ENCODE data around the gene COG5. TPM values are rescaled to one million over a fixed set of nuclear protein-coding genes. Genes with fewer than 3 reads are reported as not detected.
A peak's percentile ranks its signal among the peaks of the same experiment; 100 is the strongest.
"Not testable (repeated sequence)": the region's sequence is repeated elsewhere in the genome, so short reads cannot be mapped to it uniquely, and the experiment has no call there.

The COG5 gene
- total RNA-seq, 1 donor from 2014 or later, result 63.4 TPM

DNA sequence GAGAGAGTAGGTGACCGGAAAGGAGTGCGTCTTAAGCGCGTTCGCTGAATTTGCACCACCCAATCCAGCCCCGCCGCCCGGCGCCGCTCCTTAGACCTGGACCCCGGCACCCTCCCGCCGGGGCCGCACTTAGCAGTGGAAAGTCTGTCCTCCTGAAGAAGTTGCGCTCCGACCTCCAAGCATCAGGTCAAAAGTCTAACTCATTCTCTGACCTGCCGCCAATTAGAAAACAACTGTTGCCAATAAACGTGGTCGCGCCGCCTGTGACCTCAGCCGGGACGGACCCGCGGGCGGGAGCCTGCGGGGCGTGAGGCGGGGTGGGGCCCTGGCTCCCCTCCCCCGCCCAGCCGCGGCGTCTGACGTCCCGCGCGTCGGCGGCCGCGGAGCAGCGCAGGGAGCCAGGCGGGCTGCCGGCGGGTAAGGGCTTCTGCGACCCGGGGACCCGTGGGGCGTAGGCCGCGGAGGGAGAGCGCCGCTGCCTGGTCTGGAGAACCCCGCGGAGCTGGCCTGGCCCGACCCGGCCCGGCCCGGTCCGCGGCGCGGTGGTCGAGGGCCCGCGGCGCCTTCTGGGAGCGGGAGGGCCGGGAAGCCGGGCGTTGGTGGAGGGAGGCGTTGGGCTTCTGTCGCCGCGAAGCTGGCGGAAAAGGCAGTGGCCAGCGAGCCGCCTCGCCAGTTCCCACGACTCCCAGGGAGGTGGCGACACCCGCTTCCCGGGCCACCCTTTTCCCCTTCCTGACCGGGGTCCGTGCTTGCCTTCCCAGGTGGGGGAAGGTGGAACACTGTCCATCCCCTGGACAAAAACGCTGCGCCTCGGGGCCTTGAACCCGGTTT, 16.4 kb upstream of the COG5 start, which contains the start of gene BCAP29:
TSS of gene BCAP29 (plus strand) at position 362 of the 831 bp plus-strand sequence. CDS start 527 bp downstream, outside the sequence.
- peak; percentile 59 for DNase-seq (ENCODE audit: low spot score)

DNA sequence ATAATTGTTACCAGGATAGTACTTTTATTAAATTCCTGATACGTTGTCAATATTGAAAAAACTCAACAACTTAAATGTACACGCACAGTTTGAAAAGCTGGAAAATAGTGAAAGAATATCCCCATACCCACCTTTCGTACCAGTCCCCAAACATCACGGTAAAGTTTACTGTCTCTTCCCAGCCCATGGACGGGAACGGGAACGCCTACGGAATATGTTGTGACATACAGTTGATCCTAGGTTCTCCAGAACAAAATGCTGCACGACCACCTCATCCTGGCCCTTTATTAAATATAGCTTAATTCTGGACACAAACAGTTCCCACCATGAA, 15.8 kb upstream of the COG5 start:
- DNase-seq (ENCODE audit: low spot score), result no peak

DNA sequence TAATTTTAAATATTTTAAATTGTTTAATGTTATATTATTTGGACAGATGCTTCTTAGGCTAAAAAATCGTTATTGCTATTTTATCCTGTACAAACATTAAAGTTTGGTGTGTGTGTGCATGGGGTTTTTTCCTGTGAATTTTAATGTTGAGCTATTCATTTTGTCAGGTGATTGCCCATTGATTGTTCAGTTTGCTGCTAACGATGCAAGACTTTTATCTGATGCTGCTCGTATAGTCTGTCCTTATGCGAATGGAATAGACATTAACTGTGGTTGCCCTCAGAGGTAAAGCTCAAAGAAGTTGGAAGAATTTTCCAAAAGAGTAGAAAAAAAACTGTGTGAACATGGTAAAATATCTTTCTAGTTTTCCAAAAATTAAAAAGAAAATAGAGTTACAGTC, 9.8 kb upstream of the COG5 start:
- DNase-seq (ENCODE audit: low spot score), result no peak

DNA sequence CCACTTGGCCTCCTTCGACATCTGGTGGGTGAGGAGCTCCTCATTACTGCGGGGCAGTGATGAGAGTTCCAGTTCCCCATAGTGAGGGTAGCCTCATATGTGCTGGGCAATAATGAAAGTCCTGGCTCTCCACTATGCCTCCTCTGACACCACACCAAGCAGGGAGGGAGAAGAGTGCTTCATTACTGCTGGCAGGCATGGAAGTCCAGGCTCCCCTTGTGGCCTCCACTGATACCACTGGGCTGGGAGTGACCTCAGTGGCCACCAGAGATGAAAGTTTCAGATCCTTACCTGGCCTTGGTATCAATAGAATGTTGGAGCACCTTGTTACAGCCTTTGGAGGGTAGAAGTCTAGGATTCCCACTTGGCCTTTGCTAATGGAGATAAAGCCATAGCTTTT, 6.6 kb upstream of the COG5 start:
- DNase-seq (ENCODE audit: low spot score), result no peak

DNA sequence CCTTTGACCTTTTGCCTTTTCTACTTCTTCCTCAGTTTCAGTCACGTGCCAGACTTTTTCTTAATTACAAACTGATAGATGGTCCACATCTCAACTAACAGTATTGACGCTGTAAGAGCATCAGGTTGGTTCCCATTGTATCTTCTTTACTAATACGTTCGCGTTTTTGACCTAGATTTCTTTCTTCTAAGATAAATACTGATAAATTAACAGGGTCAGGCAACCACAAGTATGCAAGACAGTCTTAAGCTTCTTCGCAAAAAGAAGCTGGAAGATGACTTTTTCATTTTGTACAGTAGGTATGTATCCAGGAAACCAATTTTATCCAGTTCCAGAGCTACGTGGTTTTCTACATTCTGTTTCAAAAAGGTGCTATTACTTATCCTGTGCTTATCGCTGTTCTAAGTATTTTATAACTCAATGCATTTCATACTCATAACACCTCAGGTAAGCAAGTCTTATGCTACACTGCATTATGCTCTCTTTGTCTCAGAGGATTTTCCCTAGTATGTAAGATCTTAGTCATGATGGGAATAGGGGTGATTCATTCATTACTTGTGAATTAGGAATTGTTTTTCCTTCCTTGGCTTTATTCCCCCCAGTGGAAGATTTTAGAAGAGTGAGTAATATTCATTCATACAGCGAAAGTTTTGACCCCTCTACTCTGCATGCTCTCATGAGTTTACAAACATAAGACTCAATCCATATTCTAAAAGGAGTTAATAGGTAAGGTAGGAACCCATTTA, 1.0 kb upstream of the COG5 start:
- DNase-seq (ENCODE audit: low spot score), result no peak

DNA sequence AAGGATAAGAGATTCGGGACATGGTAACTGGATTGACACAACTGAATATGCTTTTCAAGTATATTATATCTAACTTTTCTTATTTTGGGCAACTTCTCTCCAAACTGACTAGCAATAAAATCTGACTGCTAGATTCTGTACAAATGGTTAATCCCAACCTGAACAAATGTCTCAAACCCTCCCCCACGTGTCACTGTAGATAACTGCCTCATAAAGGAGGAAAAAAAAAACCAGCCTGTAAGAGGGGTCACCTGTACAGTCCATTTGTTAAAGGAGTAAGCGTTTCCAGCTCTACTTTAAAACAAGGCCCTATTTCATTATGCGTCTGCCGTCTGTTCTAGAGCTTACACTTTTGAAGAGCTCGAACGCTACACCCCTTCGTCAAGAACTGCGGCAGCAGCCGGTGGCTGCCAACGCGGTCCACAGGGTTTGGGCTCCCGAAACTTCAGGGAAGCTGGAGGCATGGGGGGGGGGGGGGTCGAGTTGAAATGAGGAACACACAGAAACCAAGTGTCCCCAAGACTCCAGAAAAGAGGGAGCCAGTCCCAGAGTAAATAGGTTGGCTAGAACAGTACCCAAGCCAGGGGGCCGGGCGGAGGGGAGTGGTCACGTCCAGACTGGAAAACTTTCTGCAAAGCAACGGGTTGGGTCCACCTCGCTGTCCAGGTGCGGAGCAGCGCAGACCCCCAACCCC, 492 bp downstream of the COG5 start:
- DNase-seq (ENCODE audit: low spot score), result no peak

DNA sequence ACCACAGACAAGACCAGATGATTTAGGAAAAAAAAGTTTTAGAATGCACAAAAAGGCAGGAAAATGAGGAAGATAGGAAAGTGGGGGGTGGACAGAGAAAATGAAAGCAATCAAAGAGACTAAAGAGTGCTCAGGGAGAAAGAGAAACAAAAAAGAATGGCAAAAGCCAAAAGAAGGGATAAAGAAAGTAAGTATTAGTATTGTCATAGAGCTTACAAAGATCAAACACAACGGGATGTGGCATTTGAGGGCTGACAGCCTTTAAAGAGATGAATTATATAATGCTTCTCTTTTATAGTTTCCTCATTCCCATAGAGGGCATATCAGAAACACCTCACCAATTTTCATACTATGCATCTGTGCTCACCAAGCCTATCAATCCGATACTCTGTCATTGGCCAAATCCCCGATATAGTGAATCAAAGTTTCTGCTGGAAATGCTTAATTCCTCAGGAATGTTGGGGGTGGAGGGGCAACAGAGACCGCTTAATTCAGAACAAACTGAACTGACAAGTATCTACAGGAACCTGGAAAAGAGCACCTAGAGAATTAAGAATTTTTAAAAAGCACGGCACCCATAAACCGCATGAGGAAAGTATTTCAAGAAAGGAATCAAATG, 2.7 kb downstream of the COG5 start:
- no peak for DNase-seq (ENCODE audit: low spot score)

DNA sequence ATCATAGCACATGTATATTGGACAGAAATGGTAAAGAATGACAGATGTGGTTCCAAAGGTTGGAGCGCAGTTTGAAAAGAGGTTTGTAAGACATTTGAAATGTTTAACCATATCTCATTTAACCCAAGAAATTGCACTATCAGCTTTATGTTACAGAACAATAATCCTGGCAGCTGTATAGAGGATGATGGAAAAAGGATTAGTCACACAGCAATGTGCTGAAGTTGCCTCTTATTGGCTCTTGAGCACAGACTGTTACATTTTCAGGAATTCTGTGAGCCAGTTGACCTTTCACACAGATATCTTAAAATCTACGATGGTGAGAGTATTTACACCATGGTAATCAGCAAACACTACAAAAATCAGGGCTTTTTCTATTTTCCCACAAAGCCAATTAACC, 3.9 kb downstream of the COG5 start:
- no peak for DNase-seq (ENCODE audit: low spot score)

DNA sequence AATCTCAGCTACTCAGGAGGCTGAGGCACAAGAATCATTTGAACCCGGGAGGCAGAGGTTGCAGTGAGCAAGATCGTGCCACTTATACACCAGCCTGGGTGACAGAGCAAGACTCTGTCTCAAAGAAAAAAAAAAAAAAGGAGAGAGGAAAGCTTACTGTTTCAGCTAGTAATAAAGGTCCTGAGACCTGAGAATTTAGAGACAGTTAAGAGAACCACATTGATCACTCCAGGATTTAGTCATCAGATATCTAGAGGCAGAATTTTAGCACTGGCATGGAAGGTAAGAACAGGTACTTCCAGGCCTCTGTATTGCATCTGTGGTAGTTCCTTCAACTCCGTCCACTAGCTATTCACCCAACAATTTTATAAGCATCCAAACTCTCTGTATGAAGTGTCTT, 7.8 kb downstream of the COG5 start:
- no peak for DNase-seq (ENCODE audit: low spot score)

DNA sequence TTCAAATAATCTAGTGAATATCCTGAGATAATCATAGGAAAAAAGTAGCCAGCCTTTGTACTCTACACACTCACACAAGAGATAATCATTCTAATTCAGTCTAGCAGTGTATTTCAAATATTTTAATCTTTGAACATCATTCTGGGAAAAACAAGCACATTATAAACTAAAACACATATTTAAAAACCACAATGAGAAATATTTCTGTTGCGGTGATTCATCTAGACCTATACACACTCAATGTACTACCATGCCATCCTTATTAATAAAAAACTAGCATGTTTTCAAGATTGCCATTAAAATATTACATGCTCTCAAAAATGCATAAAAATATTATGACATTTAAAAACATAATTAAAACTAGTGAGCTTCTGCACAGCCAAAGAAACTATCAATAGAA, 11.8 kb downstream of the COG5 start:
- DNase-seq (ENCODE audit: low spot score), result no peak

DNA sequence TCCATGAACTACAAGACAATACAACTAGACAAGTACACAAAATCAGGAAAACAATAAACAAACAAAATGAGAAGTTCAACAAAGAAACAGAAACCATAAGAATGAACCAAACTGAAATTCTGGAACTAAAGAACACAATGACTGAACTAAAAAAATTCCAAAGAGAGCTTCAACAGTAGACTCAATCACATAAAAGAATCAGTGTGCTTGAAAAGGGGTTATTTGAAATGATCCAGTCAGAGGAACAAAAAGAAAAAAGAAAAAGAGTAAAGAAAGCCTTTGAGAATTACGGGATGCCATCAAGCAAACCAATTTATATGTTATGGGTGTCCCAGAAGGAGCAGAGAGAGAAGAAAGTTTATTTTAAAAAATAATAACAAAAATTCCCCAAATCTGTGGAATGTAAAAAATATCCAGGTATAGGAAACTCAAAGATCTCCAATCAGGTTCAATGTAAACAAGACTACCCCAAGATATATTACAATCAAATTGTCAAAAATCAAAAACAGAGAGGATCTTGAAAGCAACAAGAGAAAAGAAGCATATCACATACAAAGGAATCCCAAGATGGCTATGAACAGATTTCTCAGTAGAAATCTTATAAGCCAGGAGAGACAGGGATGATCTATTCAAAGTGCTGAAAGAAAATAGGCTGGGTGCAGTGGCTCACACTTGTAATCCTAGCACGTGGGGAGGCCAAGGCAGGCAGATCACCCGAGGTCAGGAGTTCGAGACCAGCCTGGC, 18.7 kb downstream of the COG5 start:
- DNase-seq (ENCODE audit: low spot score), result no peak

DNA sequence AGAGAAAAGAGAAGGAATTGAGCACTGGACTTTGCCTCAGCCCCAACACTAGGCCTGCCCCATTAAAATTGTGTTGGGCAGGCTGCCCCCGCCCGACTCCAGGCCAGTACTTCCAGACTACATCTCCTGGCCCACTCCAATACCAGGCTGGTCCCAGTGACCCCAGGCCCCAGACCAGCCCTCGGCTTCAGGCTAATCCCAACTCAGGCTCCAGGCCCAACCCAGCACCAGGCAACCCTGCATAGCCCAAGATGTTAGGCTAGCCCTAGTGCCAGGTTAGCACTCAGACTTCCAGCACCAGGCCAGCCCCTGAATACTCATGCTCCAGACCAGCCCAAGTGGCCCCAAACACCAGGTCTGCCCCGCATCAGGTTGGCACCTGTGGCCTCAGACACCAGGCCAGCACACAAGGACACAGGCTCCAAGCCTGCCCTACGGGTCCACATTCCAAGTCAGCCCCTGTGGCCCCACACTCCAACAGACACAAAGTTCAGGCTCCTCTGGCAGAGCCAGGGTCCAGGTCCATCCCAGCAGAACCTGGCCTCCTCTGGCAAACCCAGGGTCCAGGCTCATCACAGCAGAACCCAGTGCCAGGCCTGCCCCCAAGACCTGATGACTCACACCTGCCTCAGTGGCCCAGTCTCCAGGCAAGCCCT, 20.3 kb downstream of the COG5 start:
- DNase-seq (ENCODE audit: low spot score), result no peak

DNA sequence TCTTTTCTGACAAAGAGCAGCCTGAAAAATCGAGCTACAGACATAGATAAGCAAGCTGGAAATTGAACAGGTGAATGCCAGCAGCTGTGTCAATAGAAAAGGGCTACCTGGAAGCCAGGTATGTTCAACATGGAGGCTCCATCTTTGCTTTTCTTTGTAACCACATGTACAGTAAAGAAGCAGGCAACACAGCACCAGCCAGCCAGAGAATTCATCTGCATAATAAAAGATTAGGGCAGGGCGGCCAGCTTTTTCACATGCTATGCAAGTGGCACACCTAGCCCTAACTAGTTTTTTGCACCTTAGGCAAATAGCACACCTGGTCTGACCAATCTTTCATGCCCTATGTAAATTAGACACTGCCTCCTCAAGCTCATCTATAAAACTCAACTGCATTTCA, 25.7 kb downstream of the COG5 start:
- DNase-seq (ENCODE audit: low spot score), result no peak

DNA sequence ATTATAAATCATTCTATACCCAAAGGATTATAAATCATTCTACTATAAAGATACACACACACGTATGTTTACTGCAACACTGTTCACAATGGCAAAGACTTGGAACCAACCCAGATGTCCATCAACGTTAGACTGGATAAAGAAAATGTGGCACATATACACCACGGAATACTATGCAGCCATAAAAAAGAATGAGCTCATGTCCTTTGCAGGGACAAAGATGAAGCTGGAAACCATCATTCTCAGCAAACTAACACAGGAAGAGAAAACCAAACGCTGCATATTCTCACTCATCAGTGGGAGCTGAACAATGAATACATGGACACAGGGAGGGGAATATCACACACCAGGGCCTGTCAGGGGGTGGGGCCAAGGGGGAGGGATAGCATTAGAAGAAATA, 26.5 kb downstream of the COG5 start:
- not testable (repeated sequence) for DNase-seq (ENCODE audit: low spot score)

DNA sequence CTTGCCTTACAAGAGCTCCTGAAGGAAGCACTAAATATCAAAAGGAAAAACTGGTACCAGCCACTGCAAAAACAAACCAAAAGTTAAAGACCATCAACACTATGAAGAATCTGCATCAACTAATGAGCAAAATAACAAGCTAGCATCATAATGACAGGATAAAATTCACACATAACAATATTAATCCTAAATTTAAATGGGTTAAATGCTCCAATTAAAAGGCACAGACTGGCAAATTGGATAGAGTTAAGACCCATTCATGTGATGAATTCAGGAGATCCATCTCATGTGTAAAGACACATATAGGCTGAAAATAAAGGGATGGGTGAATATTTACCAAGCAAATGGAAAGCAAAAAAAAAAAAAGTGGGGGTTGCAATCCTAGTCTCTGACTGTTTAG, 29.6 kb downstream of the COG5 start:
- DNase-seq (ENCODE audit: low spot score), result no peak

DNA sequence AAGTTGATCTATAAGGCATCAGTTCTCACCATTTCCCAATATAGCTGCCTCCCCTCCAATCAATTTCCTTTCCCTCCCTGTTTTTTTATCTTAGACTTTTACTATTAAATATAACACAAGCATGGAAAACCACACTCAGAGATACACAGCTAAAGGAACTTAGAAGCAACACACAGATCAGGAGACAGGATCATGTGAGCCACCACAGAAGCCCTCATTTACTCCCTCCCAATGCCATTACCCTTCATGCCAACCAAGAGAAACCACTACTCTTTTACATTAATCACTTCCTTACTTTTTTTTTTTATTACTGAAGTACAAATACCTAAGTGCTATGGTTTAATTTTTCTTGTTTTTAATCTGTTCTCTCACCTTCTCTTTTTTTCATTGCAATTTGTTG, 33.0 kb downstream of the COG5 start:
- DNase-seq (ENCODE audit: low spot score), result no peak

DNA sequence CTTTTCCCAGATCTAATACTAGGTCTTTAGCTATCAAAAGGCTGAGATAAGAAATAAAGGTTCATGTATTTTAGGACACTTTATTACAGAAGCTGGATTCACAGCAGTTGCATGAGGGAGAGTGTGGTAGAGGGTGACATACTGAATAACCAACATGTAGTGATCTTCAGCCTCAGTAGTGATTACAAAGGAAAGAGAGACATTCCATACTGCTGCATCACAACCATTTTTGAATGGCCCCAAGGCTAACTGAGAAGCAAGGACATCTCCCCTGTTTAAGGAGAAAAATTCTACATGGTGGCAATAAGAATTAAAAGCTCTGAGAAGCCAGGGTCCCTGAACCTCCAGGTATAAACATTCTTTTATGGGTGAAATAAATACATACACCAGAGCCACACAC, 35.3 kb downstream of the COG5 start:
- DNase-seq (ENCODE audit: low spot score), result no peak

DNA sequence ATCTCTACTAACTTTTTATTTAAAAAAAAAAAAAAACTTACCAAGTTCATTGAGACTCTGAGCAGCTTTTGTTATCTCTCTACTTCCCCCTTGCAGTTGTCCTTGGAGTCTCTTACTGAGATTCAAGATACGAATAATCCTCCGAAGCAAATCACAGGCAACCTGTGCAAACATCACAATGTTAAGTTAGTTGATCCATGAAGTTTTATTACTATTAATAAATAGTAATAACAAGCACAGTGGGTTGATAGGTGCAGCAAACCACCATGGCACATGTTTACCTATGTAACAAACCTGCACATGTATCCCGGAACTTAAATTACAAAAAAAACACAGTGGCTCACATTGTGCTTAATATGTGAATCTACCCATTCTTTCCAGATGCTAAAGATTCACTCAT, 36.5 kb downstream of the COG5 start:
- DNase-seq (ENCODE audit: low spot score), result no peak

DNA sequence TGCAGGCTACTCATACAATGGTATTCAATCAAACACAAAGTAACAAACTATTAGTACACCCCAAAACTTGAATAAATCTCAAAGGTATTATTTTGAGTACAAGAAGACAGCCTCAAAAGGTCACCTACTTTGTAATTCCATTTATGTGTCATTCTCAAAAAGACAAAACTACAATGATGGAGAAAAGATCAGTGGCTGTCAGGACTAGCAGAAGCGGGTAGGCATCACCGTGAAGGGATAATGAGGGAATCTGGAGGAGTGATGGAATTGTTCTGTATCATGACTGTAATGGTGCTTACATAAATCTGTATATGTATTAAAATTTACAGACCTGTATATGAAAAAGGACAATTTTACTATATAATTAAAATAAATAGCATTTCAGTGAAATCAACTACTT, 37.0 kb downstream of the COG5 start:
- no peak for DNase-seq (ENCODE audit: low spot score)

DNA sequence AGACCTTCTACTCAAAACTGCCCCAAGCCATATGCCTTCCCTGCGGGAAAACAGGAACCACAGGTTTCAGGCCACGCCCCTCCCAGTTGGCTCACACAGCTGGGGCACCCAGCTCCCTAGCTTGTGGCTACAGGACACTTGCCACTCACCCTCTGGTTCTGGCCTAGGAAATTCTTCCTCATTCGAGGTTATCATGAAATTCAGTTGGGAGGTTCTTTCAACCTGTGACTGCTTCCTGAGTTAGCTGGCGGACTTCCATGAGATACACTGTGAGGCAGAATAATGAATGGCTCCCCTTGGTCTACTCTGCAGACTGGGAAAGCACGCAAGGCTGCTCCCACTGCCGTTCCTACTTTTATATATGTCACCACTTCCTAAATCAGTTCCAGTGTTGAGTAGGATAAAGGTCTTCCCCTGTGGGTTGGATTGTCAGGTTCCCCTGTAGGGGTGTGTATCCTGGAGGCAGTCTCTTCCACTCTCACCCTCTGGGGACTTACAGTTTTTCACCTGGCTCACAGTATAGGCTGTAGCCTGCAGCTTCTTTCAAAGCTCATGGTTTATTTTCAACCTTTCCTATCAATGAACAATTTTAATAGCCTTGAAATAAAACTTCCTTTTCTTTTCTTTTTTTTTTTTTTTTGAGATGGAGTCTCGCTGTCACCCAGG, 56.9 kb downstream of the COG5 start:
- peak; percentile 80 for DNase-seq (ENCODE audit: low spot score)

All from ureter (tissue), 1 donor.